CD8-positive, alpha-beta memory T cell (primary cell): Measurements from ENCODE around the gene UNC45A. TPM values are rescaled to one million over a fixed set of nuclear protein-coding genes. Genes with fewer than 3 reads are reported as not detected.
"Not testable (repeated sequence)": the region's sequence is repeated elsewhere in the genome, so short reads cannot be mapped to it uniquely, and the experiment has no call there.

Experiments
- CTCF ChIA-PET: fragments of 350-600 bp; sonication (Branson Sonifier 250); formaldehyde crosslinking; loops from one replicate; lab custom pipeline; 2021; ENCODE audit warnings: antibody characterized with exemption; lab: Charles Lee
- POLR2A ChIA-PET: fragments of 350-600 bp; sonication (Branson Sonifier 250); formaldehyde crosslinking; loops from one replicate; lab custom pipeline; 2021; ENCODE audit warnings: antibody characterized with exemption; lab: Charles Lee
- DNase-seq, 5 donors: peaks; one replicate each; pipeline versions ENCODE4 v3.0.0 to v3.0.0-alpha.2; 2020 to 2022; ENCODE audit warnings: mixed read lengths in 1 of 5
- H3K27ac ChIP-seq: one replicate; pipeline ENCODE4 v1.7.0; 2013; ENCODE audit warnings: low read depth, mild to moderate bottlenecking, low read length, moderate library complexity
- H3K27me3 ChIP-seq: 2 replicates; pipeline ENCODE4 v1.7.0; 2013; ENCODE audit warnings: low read length, mild to moderate bottlenecking; ENCODE audit not compliant: insufficient read depth, poor library complexity, severe bottlenecking
- H3K36me3 ChIP-seq: 2 replicates; pipeline ENCODE4 v1.7.0; 2013; ENCODE audit warnings: mild to moderate bottlenecking, low read length, moderate library complexity; ENCODE audit not compliant: insufficient read depth
- H3K4me1 ChIP-seq: 2 replicates; pipeline ENCODE4 v1.7.0; 2013; ENCODE audit warnings: mild to moderate bottlenecking, low read length, moderate library complexity; ENCODE audit not compliant: insufficient read depth
- H3K4me3 ChIP-seq: 2 replicates; pipeline ENCODE4 v1.7.0; 2013; ENCODE audit warnings: mild to moderate bottlenecking, low read length
- H3K9me3 ChIP-seq: 2 replicates; pipeline ENCODE4 v1.7.0; 2013; ENCODE audit warnings: mild to moderate bottlenecking, low read length
- H3K27ac Mint-ChIP-seq, 8 donors: one replicate each; pipeline ENCODE4 v1.8.0; 2020 to 2021; ENCODE audit warnings: mixed read lengths in 8 of 8, mild to moderate bottlenecking in 6 of 8, inconsistent platforms in 3 of 8, moderate library complexity in 3 of 8
- H3K27me3 Mint-ChIP-seq, 2 donors: one replicate each; pipeline ENCODE4 v1.8.0; 2020 to 2021; ENCODE audit warnings: mixed read lengths in 2 of 2, mild to moderate bottlenecking in 1 of 2, moderate library complexity in 1 of 2
- H3K36me3 Mint-ChIP-seq, 3 donors: one replicate each; pipeline ENCODE4 v1.8.0; 2020 to 2021; ENCODE audit warnings: mixed read lengths in 3 of 3, inconsistent platforms in 1 of 3, mild to moderate bottlenecking in 1 of 3
- H3K4me1 Mint-ChIP-seq, 3 donors: one replicate each; pipeline ENCODE4 v1.8.0; 2020 to 2021; ENCODE audit warnings: mixed read lengths in 3 of 3, inconsistent platforms in 1 of 3, mild to moderate bottlenecking in 1 of 3
- H3K4me3 Mint-ChIP-seq, 7 donors: one replicate each; pipeline ENCODE4 v1.8.0; 2020 to 2021; ENCODE audit warnings: mixed read lengths in 7 of 7, mild to moderate bottlenecking in 6 of 7, moderate library complexity in 4 of 7, inconsistent platforms in 2 of 7
- H3K9me3 Mint-ChIP-seq, 5 donors: one replicate each; pipeline ENCODE4 v1.8.0; 2020 to 2022; ENCODE audit warnings: mixed read lengths in 5 of 5, mild to moderate bottlenecking in 3 of 5, moderate library complexity in 2 of 5, inconsistent platforms in 1 of 5
- polyA plus RNA-seq: library from polyadenylated mRNA; unstranded; fragments of 300-500 nt; fragmentation: Illumina TruSeq; gene quantifications from one replicate; pipeline ENCODE4 v1.2.3, GENCODE V29; 2021
- total RNA-seq, 2 experiments: library from RNA; stranded (reverse); gene quantifications; one replicate each; pipeline ENCODE4 v1.2.3, GENCODE V29; 2021

Gene UNC45A
- total and polyA plus RNA-seq, 3 experiments from 2014 or later: 68.6 to 78.2 (median 74.6) TPM

DNA sequence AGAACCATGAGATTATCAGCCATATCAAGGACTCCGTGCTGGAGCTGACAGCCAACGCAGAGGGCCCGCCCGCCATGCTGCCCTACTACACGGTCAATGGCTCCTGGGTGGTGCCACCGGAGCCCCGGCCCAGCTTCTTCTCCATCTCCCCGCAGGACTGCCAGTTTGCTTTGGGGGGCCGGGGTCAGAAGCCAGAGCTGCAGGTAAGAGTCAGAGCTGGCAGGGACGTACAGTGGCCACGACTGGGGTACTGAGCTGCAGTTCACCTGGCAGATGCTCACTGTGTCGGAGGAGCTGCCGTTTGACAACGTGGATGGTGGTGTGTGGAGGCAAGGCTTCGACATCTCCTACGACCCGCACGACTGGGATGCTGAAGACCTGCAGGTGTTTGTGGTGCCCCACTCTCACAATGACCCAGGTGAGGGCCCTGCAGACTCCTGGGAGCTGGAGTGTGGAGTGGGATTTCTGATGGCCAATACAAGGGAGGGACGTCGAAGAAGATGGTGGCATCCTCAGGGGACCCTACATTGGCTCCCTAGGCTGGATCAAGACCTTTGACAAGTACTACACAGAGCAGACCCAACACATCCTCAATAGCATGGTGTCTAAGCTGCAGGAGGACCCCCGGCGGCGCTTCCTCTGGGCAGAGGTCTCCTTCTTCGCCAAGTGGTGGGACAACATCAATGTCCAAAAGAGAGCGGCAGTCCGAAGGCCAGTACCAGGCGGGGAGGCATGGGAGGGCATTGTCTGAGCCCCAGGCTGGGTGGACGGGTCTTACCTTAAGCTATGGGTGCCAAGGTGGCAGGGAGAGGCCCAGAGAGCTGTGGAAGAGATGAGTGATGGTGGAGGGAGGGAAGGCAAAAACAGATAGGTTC, 29.5 kb upstream of the UNC45A start:
- H3K27ac Mint-ChIP-seq: peak overlapping the region in 5 of 8 donors; percentile 32 to 84 (median 66)
- peaks cover 44% of the 10 kb centered on the region for H3K36me3 ChIP-seq

DNA sequence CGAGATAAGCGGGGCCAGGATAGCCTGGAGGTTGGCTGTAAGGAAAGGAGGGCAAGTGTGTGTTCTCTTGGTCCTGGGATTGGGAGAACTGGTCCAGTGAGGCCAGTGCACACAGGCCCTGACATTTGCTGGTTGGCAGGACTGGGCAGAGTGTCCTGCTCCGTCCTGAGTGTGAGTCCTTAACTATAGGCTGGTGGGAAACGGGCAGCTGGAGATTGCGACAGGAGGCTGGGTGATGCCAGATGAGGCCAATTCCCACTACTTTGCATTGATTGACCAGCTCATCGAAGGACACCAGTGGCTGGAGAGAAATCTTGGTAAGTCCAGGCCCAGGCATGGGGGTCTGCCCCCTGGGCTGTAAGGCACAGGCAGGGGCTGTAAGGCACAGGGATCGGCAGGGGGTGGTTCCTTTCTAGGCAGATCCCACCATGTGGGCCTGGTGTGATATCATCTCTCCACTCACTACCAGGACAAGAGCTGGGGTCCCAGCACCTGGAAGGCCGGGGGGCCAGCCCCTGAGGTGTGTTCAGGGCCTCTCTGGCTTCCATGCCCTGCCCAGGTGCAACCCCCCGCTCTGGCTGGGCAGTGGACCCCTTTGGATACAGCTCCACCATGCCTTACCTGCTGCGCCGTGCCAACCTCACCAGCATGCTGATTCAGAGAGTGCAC, 28.8 kb upstream of the UNC45A start:
- Histone ChIP-seq H3K4me1 (peaks cover 19% of the 10 kb centered on the region), H3K4me3 (no peak overlapping the region), H3K27ac (no peak overlapping the region), H3K9me3 (no peaks in the 10 kb centered on the region), H3K27me3 (no peaks in the 10 kb centered on the region), H3K36me3 (peaks cover 50% of the 10 kb centered on the region)
- POLR2A ChIA-PET: interaction anchor here (0.7 kb wide), 1 partner anchor 1934 kb away, joined by 3 read pairs; no protein-coding TSS in a partner anchor
- CTCF ChIA-PET: interaction anchor here (1.1 to 14.4 kb wide), 5 partner anchors 8 to 613 kb away, joined by 3 to 251 read pairs (median 3); partner anchors contain the start of genes HDDC3 and UNC45A
- no peaks in the 10 kb centered on the region for H3K27me3 Mint-ChIP-seq
- H3K4me3 Mint-ChIP-seq: peak overlapping the region in 1 of 7 donors; percentile 30
- H3K4me1 Mint-ChIP-seq: peaks cover 17 to 34% (median 19%) of the 10 kb centered on the region in 3 donors
- peaks cover 7 to 72% (median 12%) of the 10 kb centered on the region in 3 donors for H3K36me3 Mint-ChIP-seq
- H3K9me3 Mint-ChIP-seq: no peaks in the 10 kb centered on the region
- peak overlapping the region in 3 of 8 donors; percentile 64 to 82 (median 66) for H3K27ac Mint-ChIP-seq
- DNase-seq: no peak

More for the DNA sequence above, 29.5 kb upstream of the UNC45A start:
- Histone ChIP-seq H3K27ac (no peak overlapping the region), H3K4me1 (peaks cover 20% of the 10 kb centered on the region), H3K9me3 (no peaks in the 10 kb centered on the region), H3K27me3 (no peaks in the 10 kb centered on the region), H3K4me3 (no peak overlapping the region)
- Mint-ChIP-seq H3K27me3 (no peaks in the 10 kb centered on the region), H3K36me3 (peaks cover 7 to 64% (median 12%) of the 10 kb centered on the region in 3 donors), H3K9me3 (no peaks in the 10 kb centered on the region), H3K4me3 (peak overlapping the region in 3 of 7 donors; percentile 30 to 44 (median 32)), H3K4me1 (peaks cover 21 to 37% (median 21%) of the 10 kb centered on the region in 3 donors)
- POLR2A ChIA-PET: interaction anchor here (0.6 kb wide), 1 partner anchor 17 kb away, joined by 3 read pairs; no protein-coding TSS in a partner anchor
- CTCF ChIA-PET: interaction anchor here (1.1 to 14.4 kb wide), 6 partner anchors 8 to 612 kb away, joined by 3 to 251 read pairs (median 4); partner anchors contain the start of genes HDDC3 and UNC45A
- no peak for DNase-seq

DNA sequence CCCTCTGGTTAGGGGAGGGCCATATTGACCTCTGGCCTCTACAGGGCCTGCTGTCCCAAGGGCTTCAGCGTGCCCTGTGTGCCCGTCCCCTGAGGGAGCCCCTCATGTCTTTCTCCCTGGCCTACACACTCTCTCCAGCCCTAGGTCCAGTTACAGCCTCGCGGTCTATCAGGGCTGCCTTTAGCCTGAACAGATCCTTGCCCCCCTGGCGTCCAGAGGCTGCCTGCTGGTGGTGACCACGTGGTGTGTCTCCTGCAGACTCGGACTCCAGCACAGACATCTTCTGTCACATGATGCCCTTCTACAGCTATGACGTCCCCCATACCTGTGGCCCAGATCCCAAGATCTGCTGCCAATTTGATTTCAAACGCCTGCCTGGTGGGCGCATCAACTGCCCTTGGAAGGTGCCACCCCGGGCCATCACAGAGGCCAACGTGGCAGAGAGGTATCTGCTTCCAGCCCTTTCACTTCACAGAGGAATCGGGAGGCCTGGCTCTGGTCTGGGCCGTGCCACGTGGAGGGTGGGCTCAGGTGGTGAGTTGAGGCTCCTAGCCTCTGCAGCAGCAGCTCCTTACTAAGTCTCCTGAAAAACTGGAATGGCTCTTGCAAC, 27.9 kb upstream of the UNC45A start:
- no peaks in the 10 kb centered on the region for H3K27me3 Mint-ChIP-seq
- ChIA-PET CTCF (interaction anchor here (14.4 kb wide), 1 partner anchor 25 kb away, joined by 251 read pairs; the partner anchor contains the start of genes HDDC3 and UNC45A), POLR2A (interaction anchor here (0.7 kb wide), 1 partner anchor 1933 kb away, joined by 3 read pairs; no protein-coding TSS in a partner anchor)
- peaks cover 7 to 79% (median 12%) of the 10 kb centered on the region in 3 donors for H3K36me3 Mint-ChIP-seq
- peaks cover 9 to 26% (median 11%) of the 10 kb centered on the region in 3 donors for H3K4me1 Mint-ChIP-seq
- no peaks in the 10 kb centered on the region for H3K9me3 ChIP-seq
- H3K36me3 ChIP-seq: peaks cover 59% of the 10 kb centered on the region
- no peak overlapping the region for H3K27ac Mint-ChIP-seq
- no peak for DNase-seq
- H3K27ac ChIP-seq: no peak overlapping the region
- no peak overlapping the region for H3K4me3 Mint-ChIP-seq
- peaks cover 10% of the 10 kb centered on the region for H3K4me1 ChIP-seq
- no peak overlapping the region for H3K4me3 ChIP-seq
- no peaks in the 10 kb centered on the region for H3K9me3 Mint-ChIP-seq
- H3K27me3 ChIP-seq: no peaks in the 10 kb centered on the region

DNA sequence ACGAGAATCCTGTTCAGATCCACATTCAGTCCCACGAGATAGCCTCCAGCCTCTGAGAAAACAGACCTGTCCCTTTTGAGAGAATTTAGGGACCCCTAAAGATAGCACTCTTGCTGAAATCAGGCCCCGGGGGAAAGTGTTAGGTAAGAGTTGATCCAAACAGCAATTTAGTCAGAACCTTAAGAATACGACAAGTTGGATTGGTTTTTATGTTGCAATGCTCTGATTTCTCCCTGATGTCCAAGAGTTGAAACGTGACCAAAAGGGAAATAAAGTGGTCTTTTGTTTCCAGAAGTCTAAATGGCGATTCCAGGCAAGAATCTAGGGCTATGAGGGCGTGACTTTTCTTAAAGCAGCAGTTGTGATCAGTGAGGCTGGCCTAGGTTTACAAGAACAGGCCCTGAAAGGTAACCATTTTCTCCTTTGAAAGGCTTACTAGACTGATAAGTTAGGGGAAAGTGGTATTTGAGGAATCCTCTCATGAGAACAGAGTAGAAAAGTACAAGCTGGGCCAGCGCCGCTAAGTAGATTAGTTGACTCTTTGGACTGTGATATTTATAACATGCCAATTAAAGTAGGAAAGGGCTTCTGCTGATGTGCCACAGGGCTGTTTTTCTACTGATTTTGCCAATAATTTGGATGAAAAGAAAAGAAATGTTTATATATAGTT, 27.1 kb upstream of the UNC45A start:
- Mint-ChIP-seq H3K4me1 (peaks cover 8 to 24% (median 11%) of the 10 kb centered on the region in 3 donors), H3K27ac (peak overlapping the region in 2 of 8 donors; percentile 22 to 34), H3K27me3 (no peaks in the 10 kb centered on the region), H3K36me3 (peaks cover 7 to 85% (median 13%) of the 10 kb centered on the region in 3 donors), H3K9me3 (no peaks in the 10 kb centered on the region), H3K4me3 (no peak overlapping the region)
- CTCF ChIA-PET: interaction anchor here (14.4 kb wide), 1 partner anchor 24 kb away, joined by 251 read pairs; the partner anchor contains the start of genes HDDC3 and UNC45A
- Histone ChIP-seq H3K27ac (no peak overlapping the region), H3K27me3 (no peaks in the 10 kb centered on the region), H3K9me3 (no peaks in the 10 kb centered on the region), H3K4me1 (peaks cover 10% of the 10 kb centered on the region), H3K36me3 (peaks cover 67% of the 10 kb centered on the region), H3K4me3 (no peak overlapping the region)
- DNase-seq: no peak
- POLR2A ChIA-PET: no interaction called here

DNA sequence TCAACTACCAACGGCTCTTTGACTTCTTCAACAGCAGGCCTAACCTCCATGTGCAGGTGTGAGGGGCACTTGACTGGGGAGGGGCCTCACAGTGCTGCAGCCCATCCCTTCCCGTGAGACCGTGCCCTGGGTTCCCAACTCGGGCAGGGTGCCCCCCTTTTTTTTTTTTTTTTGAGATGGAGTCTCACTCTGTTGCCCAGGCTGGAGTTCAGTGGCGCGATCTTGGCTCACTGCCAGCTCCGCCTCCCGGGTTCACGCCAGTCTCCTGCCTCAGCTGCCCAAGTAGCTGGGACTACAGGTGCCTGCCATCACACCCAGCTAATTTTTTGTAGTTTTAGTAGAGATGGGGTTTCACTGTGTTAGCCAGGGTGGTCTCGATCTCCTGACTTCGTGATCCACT, 25.6 kb upstream of the UNC45A start:
- not testable (repeated sequence) for H3K27me3 ChIP-seq, H3K27ac ChIP-seq, H3K9me3 Mint-ChIP-seq, H3K4me1 ChIP-seq, H3K27ac Mint-ChIP-seq, H3K9me3 ChIP-seq, H3K4me3 ChIP-seq, H3K4me3 Mint-ChIP-seq, DNase-seq, H3K27me3 Mint-ChIP-seq
- H3K36me3 ChIP-seq: peaks cover 78% of the 10 kb centered on the region
- ChIA-PET POLR2A (interaction anchor here (0.7 kb wide), 2 partner anchors 21 to 201 kb away, joined by 5 to 7 read pairs; no protein-coding TSS in a partner anchor), CTCF (interaction anchor here (0.5 to 14.4 kb wide), 3 partner anchors 11 to 242 kb away, joined by 3 to 251 read pairs (median 3); partner anchors contain the start of genes HDDC3 and UNC45A)
- peaks cover 0 to 15% (median 4%) of the 10 kb centered on the region in 3 donors for H3K4me1 Mint-ChIP-seq
- peaks cover 7 to 93% (median 16%) of the 10 kb centered on the region in 3 donors for H3K36me3 Mint-ChIP-seq

DNA sequence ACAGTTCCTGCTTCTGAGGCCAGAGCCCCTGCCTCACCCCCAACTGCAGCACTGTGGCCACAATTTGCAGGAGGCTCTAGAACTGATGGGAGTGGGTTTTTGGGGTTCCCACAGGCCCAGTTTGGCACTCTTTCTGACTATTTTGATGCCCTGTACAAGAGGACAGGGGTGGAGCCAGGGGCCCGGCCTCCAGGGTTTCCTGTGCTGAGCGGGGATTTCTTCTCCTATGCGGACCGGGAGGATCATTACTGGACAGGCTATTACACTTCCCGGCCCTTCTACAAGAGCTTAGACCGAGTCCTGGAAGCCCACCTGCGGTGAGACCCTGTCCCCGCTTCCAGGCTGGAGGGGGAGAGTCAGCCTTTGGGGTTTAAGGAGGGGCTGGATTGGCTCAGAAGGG, 25.1 kb upstream of the UNC45A start:
- CTCF ChIA-PET: interaction anchor here (14.4 kb wide), 1 partner anchor 22 kb away, joined by 251 read pairs; the partner anchor contains the start of genes HDDC3 and UNC45A
- H3K4me1 Mint-ChIP-seq: peaks cover 0 to 11% (median 4%) of the 10 kb centered on the region in 3 donors
- H3K4me3 ChIP-seq: no peak overlapping the region
- no peak overlapping the region for H3K27ac ChIP-seq
- H3K27me3 Mint-ChIP-seq: no peaks in the 10 kb centered on the region
- H3K36me3 Mint-ChIP-seq: peaks cover 7 to 97% (median 16%) of the 10 kb centered on the region in 3 donors
- no peaks in the 10 kb centered on the region for H3K4me1 ChIP-seq
- H3K4me3 Mint-ChIP-seq: no peak overlapping the region
- H3K27me3 ChIP-seq: no peaks in the 10 kb centered on the region
- no peaks in the 10 kb centered on the region for H3K9me3 Mint-ChIP-seq
- no peak for DNase-seq
- POLR2A ChIA-PET: interaction anchor here (0.7 kb wide), 2 partner anchors 21 to 201 kb away, joined by 5 to 7 read pairs; no protein-coding TSS in a partner anchor
- peak overlapping the region in 1 of 8 donors; percentile 70 for H3K27ac Mint-ChIP-seq
- peaks cover 79% of the 10 kb centered on the region for H3K36me3 ChIP-seq
- H3K9me3 ChIP-seq: no peaks in the 10 kb centered on the region
